NCI-H460 (cell line): ENCODE data around the gene RND2. TPM values are rescaled to one million over a fixed set of nuclear protein-coding genes. Genes with fewer than 3 reads are reported as not detected.

ENCODE experiments used
- DNase-seq: peaks from one replicate; pipeline ENCODE4 v3.0.0-alpha.2; 2016; ENCODE audit warnings: low read depth; ENCODE audit errors: extremely low read depth
- total RNA-seq: library from RNA; depleted of rRNA; stranded (reverse); fragments of >200 nt; shearing (Covaris generic); gene quantifications from 2 replicates; pipeline ENCODE4 v1.2.3, GENCODE V29; 2014

Gene RND2
- total RNA-seq, 1 experiment from 2014 or later, result not detected

DNA sequence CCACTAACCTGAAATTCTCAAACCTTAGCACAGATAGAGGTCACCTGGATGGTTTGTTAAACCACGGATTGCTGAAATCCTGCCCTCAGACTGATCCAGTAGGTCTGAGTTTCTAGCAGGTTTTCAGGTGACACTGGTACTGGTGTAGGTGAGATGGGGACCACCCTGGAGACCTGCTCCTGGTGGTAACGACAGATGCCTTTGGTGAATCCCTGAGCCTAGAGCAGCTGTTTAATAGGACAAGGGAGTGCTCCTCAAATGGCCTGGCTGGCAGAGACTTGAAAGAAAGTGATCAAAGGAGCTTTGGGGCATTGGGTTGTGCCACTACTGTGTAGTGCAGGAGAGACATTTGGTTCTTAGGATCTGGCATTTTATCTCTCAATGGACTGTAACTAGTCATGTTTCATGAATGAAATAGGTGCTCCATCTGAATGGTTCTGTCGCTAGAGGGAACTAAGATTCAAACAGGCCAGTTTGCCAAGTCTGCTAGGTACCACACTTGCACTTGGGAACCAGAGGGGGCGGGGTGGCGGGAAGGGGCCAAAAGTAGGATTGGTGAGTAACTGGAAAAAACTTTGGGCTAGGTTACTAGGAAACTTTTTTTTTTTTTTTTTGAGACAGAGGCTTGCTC is 21.4 kb upstream of the RND2 start:
- DNase-seq, result peak; percentile 48

DNA sequence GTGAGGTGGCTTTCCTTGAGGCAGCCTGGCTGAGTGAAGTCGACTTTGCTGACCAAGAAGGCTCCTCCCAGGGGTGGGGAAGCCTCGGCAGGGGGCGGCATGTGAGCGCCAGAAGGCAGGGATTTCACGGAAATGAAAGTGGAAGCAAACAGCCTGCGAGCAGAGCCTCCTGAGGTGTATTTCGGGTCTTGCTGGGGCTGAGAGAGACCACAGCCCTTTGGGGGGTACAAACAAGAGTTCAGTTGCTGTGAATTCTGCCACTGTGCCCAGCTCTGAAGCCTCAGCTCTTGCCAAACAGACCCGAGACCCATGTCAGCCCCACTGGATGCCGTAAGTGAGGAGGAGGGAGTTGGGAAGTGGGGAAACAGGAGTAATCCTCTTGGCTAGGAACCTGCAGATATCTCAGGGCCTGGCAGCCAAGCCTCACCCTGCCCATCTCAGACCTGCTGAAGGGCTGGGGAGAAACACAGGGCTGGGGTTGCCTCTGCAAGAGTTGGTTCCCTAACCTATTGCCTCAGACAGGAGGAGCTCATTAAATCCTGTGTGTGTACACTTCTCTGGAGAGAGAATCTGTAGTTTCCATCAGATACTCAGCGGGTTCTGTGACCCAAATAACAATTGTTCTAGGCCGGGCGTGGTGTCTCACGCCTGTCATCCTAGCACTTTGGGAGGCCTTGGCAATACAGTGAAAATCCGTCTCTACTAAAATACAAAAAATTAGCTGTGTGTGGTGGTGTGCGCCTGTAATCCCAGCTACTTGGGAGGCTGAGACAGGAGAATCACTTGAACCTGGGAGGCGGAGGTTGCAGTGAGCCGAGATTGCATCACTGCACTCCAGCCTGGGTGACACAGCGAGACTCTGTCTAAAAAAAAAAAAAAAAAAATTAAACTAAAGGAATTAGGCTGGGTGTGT is 18.1 kb upstream of the RND2 start, which contains the start of gene IFI35:
Gene IFI35, plus strand, starts transcription at position 146 of the 913 bp plus-strand sequence. Its CDS starts 164 bp downstream, at position 310.
- DNase-seq, result peak; percentile 78

DNA sequence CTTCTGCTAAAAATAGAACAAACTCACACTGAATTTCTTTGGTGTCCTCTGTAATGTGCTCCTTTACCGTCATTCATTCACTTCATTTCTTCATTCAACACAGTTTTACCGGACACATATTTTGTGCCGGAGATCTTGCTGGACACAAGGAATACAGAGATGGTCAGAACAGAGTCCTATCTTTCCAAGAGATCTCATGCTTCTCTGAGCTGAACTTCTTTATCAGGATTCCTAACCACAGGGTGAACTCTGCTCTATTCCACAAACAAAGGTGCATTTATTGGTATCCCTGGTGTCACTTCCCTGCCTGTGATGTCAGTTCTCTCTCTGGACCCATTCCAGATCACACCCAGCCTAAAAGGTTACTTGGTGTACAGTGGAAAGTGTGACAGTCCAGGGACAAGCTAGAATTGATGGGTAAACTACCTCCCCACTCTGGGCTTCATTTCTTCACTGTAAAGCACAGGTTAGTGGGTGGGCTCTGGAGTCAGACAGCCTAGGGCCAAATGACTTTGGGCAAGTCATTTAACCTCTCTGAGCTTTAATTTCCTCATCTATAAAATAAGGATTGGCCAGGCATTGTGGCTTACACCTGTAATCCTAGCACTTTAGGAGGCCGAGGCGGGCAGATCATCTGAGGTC is 14.2 kb upstream of the RND2 start:
- DNase-seq, result peak; percentile 53

- no peak for DNase-seq
Observed at GRCh38 chr17:43011728-43012472, 13.1 kb upstream of the RND2 start.

DNA sequence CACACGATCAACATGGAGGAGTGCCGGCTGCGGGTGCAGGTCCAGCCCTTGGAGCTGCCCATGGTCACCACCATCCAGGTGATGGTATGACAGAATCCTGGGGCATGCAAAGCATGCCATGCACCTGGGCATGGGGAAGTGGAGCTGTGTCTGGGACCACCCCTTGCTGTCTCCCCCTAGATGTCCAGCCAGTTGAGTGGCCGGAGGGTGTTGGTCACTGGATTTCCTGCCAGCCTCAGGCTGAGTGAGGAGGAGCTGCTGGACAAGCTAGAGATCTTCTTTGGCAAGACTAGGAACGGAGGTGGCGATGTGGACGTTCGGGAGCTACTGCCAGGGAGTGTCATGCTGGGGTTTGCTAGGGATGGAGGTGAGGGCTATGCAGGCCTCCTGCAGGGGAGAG is 11.7 kb upstream of the RND2 start:
- DNase-seq, result no peak

DNA sequence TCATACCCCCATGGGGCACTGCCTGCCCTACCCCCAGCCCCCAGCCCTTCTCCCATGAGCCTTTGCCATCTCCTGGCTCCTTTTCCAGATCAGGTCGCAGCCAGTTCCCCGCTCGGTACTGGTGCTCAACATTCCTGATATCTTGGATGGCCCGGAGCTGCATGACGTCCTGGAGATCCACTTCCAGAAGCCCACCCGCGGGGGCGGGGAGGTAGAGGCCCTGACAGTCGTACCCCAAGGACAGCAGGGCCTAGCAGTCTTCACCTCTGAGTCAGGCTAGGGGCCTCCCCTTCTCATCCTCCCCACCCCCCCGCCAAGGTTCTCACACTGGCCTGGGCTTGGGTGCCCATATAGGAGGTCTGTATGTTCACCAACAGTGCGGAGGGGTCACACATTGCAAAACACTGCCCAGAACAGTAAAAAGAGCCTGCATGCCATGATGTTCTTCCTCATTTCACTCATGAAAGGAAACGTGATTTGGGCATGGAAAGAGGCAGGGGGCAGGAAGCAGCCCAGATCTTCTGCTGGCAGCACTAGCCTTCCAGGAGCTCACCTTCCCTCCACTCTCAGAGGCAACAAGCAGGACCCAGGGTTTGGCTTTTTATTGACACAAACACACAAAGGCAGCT is 10.9 kb upstream of the RND2 start:
- no peak for DNase-seq

DNA sequence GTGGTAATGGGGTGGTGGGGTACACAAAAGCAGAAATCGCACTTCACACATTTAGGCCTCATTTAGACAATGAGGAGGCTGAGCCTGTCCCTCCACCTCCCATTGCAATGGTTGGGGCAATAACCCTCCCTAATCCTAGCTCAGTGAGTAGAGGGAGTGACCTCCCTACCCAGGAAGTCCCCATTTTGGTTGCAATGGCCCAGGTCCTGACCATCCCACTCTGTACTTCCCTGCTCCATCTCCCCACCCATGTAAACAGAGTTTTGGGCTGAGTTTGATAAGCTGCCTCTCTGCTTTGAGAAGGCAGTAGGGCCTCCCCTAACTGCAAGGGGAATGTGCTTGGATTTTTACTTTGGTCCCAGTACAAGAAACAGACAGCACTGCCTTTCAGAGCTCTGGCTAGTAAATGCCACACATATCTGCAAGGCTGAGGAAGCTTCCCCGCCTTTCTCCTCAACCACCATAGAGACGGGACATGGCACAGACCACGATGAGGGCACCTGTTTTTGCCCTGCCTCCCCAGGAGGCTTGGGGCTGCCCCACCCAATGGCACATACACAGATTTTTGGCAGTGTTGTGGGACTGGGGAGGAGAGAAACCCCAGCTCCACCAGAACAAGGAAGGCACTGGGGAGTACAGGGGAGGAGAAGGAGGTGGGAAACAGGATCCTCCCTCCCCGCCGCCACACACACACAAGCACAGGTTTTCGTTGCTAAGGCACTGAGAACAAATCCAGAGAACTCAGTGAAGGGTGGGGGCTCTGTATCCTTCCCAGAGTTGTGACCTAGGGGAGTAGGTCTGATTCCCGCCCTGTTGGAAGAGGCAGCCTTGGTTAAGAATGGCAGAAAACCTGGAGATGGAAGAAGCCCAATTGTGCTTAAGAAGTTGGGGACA is 10.1 kb upstream of the RND2 start:
- no peak for DNase-seq

GRCh38 chr17:43015579-43015978 is 9.5 kb upstream of the RND2 start:
- DNase-seq, result no peak

GRCh38 chr17:43016216-43016615 is 8.8 kb upstream of the RND2 start:
- no peak for DNase-seq

GRCh38 chr17:43018008-43018853 is 6.8 kb upstream of the RND2 start:
- DNase-seq, result no peak

DNA sequence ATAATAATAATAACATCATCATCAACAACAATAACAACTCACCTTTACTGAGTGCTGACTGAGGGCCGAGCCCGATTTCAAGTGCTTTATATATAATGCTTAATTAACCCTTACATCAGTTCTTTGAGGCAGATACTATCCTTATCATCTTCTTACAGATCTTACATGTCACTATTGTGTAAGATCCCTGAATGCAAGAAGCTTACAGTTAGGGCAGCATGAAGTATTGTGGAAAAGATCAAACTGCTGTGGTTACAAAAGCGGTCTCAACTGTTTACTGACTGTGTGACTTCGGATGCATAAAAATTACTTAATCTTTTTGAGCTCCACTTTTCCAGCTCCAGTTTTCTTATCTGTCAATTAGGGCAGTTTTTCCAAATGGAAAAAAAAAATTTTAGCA is 6.1 kb upstream of the RND2 start:
- no peak for DNase-seq

GRCh38 chr17:43019418-43019817 is 5.6 kb upstream of the RND2 start:
- DNase-seq, result no peak

- DNase-seq, result no peak
Observed at GRCh38 chr17:43020030-43020621, 4.9 kb upstream of the RND2 start.

DNA sequence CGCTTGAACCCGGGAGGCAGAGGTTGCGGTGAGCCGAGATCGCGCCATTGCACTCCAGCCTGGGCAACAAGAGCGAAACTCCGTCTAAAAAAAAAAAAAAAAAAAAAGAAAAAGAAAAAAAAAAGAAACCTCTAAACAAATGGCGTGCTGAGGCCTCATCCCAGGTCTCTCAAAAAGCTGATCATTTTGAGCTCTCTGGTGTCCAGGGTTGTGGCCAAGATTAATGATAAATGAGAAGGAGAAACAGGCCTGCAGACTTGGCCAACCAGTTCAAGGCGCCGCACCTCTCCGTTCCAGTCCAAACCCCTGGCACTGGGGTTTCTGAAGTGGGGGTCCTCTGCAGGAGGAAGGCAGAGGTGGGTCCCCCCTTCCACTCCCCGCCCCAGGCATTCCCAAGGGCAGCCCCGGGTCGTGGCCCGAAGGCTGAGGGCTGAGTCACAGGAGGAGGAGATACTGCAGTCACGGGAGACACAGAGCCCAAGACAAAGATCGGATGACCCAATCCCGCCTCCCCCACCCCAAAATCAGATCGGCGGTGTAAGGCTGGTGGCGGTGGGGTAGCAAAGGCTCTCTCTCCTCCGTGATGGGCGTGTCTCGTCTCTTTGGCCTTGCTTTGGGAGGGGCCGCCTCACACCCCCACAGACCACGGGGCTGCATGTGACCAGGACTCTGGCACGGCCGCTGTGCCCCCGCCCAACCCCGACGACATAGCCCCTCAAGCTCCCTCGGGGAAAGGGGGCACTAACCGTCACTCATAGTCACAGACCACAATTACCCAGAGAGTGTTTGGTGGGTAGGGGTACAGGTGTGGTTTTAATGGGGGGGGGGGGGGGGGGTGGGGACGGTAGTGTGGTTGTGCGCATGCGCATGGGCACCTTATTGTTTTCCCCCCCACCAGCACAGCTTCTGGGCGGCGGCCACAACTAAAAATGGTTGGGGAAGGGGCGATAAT is 4.0 kb upstream of the RND2 start:
- DNase-seq, result peak; percentile 51

DNA sequence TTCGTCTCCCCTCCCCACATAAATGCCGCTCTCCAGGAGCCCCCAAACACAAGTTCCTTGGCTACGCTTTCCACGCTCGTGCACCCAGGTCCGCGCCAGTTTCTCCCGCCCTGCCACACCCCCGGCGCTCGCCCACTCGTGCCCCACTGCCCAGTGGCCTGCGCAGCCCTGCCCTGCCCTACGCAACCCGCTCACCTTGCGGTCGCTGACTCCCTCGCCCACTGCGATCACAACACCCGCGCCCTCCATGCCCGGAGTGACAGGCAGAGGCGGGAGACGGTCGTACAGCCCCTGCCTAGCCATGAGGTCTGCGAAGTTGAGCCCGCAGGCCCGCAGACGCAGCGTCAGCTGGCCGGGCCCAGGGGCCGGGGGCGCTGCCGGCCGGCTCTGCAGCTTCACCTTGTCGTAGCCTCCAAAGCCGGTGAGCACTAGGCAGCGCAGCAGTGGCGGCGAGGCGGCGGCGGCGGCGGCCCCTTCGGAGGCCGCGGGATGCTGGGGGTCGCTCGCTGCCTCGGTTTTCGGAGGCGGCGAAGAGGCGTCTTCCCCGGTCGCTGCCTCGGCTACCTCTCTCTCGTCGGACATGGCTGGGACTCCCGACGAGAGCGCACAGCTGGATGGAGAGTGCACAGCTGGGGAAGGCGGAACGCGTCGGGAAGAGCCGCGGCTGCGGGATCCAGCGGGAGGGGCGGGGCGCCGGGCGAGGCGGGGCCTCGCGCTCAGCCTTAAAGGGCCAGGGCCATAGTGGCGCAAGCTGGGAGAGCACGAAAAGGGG is 3.1 kb upstream of the RND2 start, which contains the start of gene VAT1:
Gene VAT1, minus strand, starts transcription at position 645 of the 772 bp plus-strand sequence. Its CDS starts 63 bp downstream, at position 582.
- peak; percentile 73 for DNase-seq

GRCh38 chr17:43025290-43025657 is 243 bp downstream of the RND2 start:
- no peak for DNase-seq
